GM18520 (cell line): ENCODE results near the gene NDST3.

Experiments used
- ATAC-seq: cut with Tn5 transposase; IDR thresholded peaks from one replicate; pipeline ENCODE4 v1.9.1; 2021; ENCODE audit not compliant: unreplicated experiment

NDST3 gene

DNA sequence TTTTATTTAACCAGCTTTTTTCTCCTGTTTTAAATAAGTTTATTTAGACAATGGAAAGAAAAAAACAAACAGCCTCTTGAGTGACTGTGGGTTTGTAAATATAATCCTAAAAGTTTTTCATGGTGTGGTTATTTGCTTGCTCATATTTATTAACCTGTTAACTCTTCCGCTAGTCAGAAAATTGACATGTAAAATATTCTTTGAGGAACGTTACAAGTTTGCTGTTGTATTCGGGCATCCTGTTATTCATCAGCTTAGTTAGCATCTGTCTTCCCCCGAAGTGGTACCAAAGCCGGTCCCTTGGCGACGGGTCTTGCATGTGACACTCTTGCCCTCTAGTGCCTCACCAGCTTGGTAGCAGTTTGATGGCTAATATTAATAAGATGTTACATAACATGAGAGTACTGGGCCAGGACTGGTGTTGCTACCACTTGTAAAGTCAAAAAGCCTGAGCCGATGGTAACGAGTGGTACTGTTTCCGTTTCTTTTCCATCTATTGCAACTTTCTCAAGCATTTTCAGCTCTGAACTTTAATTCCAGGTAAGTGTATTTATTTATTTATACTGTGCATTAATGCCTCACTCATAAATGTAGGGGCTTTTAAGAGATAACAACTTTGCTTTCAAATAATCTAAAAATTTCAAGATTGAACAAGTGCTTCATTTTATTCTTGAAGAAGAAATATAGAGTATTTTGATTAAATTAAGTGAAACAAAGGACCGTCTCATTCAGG lies at the start of gene NDST3:
TSS of gene NDST3 (plus strand) at position 434 of the 733 bp plus-strand sequence. CDS start 19,425 bp downstream, outside the sequence.
- peak; percentile 47 for ATAC-seq

DNA sequence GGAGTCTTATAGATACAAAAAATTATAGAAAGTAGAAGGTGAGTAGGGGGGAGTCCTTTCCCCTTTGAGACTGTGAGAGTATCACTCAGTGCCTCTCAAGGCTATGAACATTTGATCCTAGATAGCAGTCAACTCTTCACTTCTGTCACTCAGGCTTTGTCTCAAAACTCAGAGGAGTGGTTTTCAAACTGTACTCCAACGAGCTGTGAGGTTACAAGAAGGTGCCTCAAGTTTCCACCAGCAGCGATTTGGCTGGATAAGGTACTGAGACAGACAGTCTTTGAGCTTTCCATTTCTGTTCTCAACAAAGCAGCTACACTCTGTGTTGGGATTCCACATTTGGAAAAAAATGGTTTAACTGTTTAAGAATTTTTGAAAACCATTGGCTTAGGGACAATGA lies 48.0 kb upstream of the NDST3 start:
- ATAC-seq: no peak

DNA sequence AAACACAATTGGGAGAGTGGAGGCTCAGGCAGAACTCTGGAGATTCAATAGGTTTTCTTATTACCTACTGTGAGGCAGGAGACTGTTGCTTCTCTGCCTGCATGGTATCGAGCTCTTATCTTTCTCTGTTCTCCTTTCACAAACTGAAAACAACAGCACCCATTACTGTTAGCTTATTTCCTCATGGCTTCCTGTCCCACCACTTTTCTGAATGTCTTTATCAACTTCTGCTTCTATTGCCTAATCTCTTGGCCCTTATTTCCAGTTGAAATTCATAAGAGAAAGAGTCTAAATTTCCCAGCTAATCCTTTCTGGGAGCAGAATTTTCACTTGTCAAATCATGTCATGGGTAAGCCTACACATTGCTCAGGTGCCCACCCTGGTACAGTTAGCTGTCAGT lies 46.8 kb upstream of the NDST3 start:
- ATAC-seq: no peak

DNA sequence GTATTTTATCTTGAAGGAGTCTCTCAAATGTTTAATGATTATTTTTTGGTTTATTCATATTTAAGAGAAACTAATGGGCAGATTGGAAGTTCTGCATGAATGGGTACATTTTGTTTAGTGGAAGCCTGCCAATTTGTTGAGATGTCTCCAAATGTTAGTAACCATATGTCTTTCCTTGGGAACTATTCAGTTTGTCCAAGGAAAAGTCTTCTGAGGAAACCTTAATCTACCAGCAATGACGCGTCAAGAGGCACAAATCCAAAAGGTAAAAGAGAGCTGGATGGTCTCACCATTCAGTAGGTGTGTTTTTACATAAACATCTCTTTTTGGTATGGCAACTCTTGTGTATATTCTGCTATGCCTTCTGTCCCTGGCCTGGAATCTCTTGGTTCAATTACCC lies 37.4 kb upstream of the NDST3 start:
- no peak for ATAC-seq

DNA sequence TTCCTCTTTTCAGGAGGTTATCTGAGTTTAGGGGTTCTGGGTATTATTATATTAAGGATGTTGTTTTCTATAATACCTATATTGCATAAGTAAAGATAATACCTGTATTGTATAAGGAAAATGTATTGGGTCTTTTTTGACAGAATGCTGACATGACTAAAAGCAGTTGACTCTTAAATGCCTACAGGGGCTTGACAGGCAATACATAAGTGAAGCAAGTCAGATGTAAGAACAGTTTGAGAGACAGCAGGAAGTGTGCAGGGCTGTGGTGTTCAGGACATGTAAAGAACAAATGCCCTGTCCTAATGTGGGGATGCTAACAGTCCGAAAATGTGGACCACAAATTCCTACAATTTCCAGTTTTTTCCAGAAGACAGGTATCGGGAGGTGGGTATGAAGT lies 30.2 kb upstream of the NDST3 start:
- ATAC-seq: no peak

DNA sequence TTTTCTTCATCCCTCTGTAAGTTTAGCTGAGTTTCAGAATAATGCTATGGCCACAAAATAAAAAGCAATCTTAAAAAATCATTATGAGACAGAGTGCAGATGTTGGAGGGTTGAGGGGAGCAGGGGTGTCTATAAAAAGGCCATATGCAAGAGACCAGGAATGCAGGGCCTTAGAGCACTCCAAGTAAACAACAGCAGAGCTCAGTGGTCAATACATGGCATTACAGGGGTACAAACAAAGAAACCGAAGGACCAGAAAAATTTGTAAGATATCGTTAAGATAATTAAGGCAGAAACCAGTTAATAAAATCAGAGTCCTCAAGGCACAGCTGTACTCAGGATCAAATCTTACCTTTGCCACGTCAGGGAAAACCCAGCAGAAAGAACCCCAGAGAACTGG lies 28.4 kb upstream of the NDST3 start:
- ATAC-seq: no peak

DNA sequence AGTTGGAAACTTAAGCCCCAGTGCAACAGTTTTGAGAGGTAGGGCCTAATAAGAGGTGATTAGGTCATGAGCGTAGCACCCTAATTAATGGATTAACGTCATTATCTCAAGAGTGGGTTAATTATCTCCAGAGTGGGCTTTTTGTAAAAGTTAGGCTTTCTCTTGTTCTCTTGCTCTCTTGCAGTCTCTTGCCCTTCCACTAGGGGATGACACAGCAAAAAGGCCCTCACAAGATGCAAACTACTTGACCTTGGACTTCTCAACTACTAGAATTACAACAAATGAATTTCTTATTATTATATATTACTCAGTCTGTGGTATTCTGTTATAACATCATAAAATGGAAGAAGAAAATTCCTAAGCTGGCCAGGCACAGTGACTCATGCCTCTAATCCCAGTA lies 22.1 kb upstream of the NDST3 start:
- no peak for ATAC-seq

DNA sequence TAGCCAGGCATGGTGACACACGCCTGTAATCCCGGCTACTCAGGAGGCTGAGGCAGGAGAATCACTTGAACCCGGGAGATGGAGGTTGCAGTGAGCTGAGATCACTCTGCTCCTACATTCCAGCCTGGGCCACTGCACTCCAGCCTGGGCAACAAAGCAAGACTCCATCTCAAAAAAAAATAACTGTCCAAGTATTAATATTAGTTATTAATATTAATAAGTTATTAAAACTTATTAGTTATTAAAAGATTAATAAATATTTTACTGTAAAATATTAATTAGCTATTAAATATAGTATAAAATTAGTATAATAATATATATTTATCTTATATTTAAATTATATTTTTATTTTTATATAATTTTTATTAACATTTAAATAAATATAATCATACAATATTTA lies 19.5 kb upstream of the NDST3 start:
- no peak for ATAC-seq

DNA sequence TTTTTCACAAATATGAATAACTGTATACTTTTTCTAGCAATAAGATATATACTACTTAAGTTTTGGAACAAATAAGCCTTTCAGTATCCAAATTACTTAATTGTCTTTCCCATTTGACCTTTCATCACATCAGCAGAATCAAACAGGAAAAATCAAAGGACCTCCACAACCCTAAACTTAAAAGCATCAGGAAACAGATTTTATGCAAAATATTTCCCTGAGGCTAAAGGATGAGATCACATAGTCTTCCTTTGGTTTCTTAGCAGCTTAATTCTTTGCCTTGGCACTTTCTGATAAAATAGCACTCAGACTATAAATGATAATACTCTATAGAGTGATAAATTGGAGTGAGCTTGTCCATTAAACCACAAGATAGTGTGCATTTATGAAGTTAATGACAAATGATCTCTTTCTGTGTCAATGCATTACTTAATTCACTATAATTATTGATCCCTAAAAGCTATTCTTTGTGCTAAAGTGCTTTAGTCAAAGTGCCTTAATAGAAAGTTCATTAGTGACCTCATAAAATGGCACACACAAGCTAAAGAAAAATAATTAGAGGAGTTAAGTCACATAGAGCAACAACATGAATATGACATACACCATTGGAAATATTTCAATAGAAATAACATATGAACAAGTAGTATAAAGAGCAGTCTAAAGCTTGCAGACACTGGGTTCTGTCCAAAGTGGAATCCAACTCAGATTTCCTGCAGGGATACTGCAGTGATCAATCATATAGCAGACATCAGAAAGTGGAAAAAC lies 15.7 kb upstream of the NDST3 start:
- ATAC-seq: no peak

DNA sequence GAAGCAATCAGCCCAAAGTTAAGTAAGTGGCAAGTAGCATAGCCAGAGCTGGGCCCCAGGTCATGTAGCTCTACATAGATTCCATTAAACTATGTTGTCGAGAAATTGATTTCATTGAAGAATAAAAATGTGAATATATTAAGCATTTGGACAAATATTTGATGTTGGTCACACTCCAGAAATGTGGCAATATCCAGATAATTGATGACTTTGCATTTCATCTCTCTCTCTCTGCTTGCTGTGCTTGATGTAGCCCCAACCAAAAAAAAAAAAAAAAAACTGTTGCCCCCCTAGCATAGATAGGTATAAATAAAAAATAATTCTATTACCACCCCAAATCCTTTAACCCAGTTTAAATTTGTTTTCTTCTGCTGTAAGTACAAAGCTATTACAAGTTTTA lies 7.5 kb upstream of the NDST3 start:
- no peak for ATAC-seq

DNA sequence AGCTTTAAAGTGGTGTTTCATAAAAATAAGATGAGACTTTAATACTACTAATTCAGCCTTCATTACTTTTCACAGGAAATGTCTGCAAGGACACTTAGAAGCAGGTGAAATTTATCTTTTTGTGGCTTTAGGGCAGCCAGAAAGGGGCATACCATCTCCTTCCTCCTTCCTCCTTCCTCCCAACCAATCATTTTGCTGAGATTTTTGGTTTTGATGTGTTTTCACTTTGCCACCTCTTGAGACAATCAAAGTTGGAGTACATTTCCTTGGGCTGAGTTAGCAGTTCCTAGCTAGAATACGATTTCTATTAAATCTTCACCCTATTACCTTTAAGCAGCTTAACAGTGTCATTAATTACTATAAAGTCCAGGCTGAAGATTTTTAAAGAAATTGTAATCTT lies 5.1 kb upstream of the NDST3 start:
- no peak for ATAC-seq

DNA sequence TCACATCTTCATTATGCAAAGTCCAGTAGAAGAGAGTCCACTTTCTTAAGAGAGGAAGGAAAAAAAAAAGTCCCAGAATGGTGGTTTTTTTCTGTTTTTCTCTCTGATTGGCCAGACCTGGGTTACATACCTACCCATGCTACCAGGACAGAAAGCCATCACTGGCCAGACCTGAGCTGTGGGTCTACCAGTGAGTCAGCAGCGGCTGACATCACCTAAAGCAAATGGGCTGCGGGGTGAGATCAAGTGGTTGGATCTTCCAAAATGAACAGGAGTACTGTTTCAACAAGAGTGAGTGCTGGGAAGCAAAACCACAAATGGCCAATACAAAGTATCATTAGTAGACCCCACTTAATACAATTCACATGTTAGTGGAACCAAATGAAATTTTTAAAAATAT lies 1.6 kb upstream of the NDST3 start:
- no peak for ATAC-seq

DNA sequence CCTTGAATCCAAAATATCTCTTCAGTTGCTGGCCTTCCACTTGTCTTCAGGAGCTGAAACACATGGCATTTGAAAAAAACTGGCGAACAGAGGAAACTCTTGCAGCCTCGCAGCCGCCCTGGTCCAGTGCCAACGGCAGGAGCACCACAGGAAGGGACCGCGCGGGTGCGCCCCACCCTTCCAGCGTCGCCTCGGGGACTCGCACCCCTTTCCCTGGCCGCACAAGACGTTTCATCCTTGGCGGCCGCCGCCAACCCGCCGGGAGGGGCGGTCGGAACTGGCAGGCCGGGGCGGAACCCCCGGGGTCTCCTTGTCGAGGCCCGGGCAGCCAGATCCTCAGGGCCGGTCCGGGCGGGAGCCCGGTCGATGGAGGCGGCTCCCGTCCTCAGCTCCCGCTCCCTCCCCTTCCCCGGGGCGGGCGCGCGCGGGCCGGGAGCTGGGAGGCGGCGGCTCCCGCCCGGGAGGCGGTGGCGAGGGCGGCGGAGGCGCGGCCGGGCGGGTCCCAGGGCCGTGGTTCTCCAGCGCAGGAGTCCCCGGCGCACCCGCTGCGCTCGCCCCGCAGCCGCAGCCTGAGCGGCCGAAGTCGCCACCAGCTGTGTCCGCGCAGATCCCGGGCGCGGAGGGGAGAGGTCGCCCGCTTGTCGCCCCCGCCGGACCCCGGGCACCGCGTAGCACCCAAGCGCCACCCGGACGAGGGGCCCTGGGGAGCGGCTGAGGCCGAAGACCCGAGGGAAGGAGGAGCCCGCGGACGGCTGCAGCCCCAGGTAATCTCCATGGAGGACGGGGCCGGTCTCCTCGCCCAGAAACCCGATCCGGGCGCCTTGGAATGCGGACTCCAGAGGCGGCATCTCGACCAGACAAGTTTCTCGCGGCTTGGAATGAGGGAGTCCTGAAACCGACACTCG lies 886 bp upstream of the NDST3 start:
- ATAC-seq: no peak

DNA sequence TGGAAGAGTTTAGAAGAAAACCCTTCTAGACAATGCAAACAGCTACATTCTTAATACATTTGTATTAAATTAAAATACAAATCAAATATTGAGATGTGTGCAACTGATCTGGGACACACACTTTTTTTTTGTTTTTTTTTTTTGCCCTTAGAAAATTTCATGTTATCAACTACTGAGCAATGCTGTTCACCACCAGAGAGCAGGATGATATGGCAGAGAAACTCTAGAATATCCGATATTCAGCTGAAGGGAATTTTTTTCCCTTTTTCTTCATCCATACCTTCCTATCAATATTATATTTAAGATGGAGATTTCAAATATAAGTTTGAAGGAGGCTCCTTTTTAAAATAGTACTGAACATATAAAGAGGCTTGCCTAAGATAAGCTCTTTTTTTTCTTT lies 1.0 kb downstream of the NDST3 start:
- no peak for ATAC-seq

DNA sequence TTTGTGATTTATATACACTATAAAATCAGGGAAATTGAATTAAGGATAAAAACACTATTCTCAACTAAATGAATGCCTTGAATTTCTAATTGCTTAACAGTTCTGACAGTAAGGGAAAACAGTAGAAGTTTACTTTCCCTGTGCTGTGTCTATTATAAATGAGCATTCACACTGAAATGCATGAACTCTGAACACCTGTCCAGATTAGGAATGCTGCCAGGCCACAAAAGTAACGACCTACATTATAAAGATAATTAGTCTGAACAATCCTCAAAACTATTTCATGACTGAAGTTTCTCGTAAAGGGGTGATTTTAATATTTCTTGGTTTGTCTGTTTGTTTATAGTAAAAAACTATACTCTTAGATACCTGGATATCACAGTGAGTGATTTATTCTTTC lies 2.0 kb downstream of the NDST3 start:
- no peak for ATAC-seq

DNA sequence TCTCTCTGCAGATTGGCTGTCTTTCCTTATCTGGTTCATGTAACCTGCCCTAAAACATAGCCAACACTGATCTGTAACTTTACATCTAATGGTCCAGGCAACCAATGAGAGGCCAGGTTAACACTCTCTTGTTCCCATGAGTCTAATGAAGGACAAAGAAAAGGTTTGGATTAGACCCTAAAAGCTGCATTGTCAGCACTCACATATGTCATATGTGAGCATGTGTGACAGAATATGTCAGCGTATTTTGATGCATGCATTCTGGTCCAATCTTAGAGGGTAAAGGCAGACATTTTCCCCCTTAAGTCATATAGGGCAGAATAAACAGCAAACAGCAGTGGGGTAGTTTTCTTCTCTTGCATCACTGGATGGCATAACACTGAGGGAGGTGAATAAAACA lies 3.7 kb downstream of the NDST3 start:
- ATAC-seq: no peak

DNA sequence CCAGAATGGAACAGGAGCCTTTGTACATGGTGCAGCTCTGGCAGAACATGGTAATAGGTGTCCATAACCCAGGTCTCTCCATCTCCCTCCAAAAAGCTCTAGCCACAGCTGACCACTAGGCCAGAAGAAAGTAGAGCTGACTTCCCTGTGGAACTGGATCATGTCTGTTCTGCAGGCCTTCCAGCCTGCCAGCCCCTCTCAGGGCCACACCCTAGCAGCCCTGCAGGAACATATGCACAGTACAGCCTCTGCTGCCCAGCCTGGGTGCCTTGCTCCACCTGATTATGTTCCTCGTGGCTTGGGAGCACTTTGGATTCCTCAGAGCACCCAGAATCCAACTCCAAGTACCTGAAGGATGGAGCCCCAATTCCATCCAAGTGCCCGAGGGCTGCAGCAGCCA lies 12.0 kb downstream of the NDST3 start:
- no peak for ATAC-seq

DNA sequence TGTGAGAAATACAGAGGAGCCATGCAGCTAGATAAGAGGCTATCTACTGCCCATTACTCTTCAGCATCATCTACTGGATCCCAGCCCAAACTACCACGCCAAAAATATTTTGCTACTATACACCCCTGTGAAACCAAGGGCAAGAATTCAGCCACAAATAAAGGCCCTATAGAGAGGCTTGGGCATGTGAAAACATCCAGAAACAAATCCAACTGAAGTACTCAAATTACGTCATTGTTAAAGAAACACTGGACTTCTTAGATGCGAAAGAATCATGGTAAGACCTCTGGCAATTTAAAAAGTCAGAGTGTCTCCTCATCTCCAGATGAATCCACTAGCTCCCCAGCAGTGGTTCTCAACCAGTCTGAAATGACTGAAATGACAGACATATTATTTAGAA lies 12.8 kb downstream of the NDST3 start:
- no peak for ATAC-seq

DNA sequence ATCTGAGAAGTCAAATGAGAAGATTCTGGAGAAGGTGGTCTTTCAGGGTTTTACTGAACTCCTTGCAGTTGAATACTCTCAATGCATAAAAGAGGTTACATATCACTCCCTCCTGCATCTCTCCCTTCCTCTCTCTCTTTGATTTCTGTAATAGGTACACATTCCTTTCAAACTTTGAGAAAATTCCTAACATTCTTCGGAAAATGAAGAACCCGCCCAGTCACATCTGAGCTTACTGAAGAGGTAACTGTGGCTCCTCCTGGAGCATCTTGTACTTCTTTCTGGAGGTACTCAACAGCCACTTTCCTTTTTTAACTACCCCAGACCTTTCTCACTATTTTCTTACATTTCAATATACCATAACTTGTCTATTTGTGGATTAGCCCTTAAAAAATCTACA lies 24.7 kb downstream of the NDST3 start:
- ATAC-seq: no peak

DNA sequence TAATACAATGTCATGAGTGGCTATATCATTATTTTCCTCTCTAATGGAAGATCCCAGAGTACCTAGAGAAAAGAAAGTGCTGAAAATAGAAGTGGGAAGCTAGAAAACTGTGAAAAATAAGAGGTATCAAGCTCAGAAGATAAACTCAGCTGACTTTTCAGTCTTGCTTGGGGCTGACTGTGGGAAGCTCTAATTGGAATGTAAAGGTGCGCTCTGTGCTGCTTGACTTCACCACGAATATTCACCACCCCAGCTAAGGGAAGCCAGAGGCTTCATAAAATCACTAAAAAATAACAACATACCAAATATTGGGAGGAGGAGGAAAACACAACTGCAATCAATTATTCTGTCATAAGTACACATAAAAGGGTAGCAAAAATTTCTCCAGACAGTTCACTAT lies 25.1 kb downstream of the NDST3 start:
- ATAC-seq: no peak

DNA sequence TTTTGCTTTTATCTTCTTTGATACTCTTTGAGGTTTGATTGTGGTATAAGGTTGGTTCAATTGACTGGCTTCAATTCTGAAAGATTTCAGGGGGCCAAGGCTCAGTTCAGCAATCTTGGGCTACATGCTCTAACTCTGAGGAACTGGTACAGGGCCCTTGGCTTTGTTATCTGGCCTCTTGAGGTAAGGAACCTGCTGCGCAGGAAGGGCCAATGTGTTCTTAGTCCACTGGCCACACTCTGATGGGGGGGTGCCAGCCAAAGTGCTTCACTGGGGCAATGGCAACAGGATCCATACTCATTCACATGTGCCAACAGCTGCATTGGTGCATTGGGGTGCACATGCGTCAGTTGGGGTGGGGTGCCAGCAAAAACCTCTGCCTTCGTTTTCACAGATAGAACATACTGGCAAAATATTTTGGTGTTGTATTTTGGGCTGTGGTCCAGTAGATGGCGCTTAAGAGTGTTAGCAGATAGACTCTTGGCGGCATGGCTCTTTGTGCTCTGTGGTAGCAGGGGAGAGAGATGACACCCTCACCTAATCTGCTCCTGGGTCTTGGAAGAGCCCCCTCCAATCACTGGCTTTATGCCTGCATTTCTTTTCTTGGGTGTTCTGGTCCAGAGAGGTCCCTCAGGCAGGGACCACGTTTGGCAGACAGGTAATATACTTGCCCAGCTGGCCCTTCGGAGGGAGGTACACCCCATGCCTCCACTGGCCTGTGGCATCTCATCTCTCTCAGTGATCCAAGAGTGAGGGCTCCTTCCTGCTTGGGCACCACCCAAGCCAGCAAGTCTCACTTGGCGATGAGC lies 42.9 kb downstream of the NDST3 start:
- ATAC-seq: no peak
